ENCODE measurements around the gene SPNS2. TPM values are rescaled to one million over a fixed set of nuclear protein-coding genes. Genes with fewer than 3 reads are reported as not detected.

The SPNS2 gene
- total RNA-seq, 4 donors from 2014 or later: 8.7 to 72.0 (median 18.2) TPM

DNA sequence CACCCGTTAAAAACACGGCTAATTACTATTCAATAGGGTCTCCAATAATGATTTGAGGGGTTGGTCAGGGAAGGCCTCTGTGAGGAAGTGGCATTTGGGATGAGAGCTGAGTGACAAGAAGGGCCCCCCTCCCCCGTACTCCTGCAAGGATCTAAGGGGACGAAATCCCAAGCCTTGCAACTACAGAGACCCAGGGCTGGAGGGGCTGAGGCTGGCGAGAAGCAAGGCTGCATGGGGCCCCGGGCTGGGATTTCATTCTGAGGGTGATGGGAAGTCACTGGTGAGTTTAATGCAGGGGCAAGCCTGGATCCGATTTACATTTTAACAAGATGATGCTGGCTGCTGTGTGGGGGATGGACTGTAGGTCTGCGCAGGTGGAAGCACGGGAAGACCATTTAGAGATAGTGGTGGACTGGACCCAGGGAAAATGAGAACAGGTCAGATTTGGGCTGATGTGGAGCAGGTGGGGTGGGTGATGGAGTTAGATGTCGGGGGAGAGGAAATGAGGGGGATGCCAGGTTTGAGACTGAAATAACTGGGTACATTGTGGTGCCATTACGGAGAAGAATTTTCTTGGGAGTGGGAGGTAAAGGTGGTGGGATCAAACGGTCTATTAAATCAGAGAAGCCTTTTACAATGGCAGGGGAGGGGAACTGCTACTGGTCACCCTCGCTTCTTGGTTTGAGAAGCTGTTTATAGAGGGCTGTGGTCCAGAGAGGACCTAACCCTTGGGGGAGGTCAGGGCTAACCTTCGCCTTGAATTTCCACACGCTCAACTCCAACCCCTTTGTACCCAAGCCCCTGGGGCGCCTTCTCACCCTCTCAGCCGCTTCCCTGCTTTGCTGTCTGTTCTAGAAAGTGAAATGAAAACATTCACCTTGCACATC lies 57.4 kb downstream of the SPNS2 start:
- H3K4me1 ChIP-seq: peaks cover 4 to 36% (median 32%) of the 10 kb centered on the region in 4 donors
- H3K4me3 ChIP-seq: peak overlapping the region; percentile 31 to 75 (median 60)
- H3K9me3 ChIP-seq: no peaks in the 10 kb centered on the region
- H3K36me3 ChIP-seq: peaks cover 0 to 11% (median 3%) of the 10 kb centered on the region in 4 donors
- 63 to 68% methylated on average over 15 to 17 of the region's 17 CpGs for WGBS, 2 donors (ENCODE audit: low coverage in 1 of 2)
- intact Hi-C loops (cut with DNase I; ENCODE audit: low total_unique reads): no loop called here
- H3K27ac ChIP-seq: peak overlapping the region; percentile 82 to 90 (median 87)
- no peaks in the 10 kb centered on the region for H3K27me3 ChIP-seq
- TF ChIP-seq POLR2A (IDR thresholded peaks at IDR 0.05) (no peak), POLR2AphosphoS5 (IDR thresholded peaks at IDR 0.05) (no peak), EP300 (IDR thresholded peaks at IDR 0.05; ENCODE audit: low read depth) (no peak)
- TF ChIP-seq, protein P1, sequence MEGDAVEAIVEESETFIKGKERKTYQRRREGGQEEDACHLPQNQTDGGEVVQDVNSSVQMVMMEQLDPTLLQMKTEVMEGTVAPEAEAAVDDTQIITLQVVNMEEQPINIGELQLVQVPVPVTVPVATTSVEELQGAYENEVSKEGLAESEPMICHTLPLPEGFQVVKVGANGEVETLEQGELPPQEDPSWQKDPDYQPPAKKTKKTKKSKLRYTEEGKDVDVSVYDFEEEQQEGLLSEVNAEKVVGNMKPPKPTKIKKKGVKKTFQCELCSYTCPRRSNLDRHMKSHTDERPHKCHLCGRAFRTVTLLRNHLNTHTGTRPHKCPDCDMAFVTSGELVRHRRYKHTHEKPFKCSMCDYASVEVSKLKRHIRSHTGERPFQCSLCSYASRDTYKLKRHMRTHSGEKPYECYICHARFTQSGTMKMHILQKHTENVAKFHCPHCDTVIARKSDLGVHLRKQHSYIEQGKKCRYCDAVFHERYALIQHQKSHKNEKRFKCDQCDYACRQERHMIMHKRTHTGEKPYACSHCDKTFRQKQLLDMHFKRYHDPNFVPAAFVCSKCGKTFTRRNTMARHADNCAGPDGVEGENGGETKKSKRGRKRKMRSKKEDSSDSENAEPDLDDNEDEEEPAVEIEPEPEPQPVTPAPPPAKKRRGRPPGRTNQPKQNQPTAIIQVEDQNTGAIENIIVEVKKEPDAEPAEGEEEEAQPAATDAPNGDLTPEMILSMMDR (IDR thresholded peaks at IDR 0.05): no peak
- in situ Hi-C loops (cut with MboI; ENCODE audit: low pct_ligation_motif_present in 1 of 4, low pct_unique_long_range_greater_than_20kb in 1 of 4, low sequenced_read_pairs in 3 of 4): no loop called here
- no peak for DNase-seq

DNA sequence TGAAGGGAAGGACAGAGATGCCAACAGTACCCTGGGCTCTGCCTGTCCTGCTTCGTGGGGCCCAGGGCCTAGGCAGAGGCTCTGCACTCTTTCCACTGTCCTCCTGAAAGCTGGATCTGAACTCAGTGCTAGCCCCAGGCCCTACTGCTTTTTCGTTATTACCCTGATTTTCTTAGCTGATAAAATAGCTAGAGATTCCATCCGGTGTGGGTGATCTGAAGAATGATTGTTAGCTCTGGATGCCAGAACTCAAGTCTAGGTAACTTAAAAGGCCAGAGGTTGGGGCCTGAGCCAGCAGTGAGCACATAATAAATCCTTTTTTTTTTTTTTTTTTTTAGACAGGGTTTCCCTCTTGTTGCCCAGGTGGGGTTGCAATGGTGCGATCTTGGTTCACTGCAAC lies 58.3 kb downstream of the SPNS2 start:
- no peak for DNase-seq
- H3K27ac ChIP-seq: no peak overlapping the region
- 80 to 83% methylated on average over 4 of the region's 4 CpGs for WGBS, 2 donors (ENCODE audit: low coverage in 1 of 2)
- in situ Hi-C loops (cut with MboI; ENCODE audit: low pct_ligation_motif_present in 1 of 4, low pct_unique_long_range_greater_than_20kb in 1 of 4, low sequenced_read_pairs in 3 of 4) (no loop called here), intact Hi-C loops (cut with DNase I; ENCODE audit: low total_unique reads) (no loop called here)
- peaks cover 0 to 4% (median under 1%) of the 10 kb centered on the region in 4 donors for H3K36me3 ChIP-seq
- H3K9me3 ChIP-seq: no peaks in the 10 kb centered on the region
- H3K4me3 ChIP-seq: no peak overlapping the region
- H3K27me3 ChIP-seq: no peaks in the 10 kb centered on the region
- peaks cover 4 to 41% (median 40%) of the 10 kb centered on the region in 4 donors for H3K4me1 ChIP-seq
- TF ChIP-seq, protein P1 (IDR thresholded peaks at IDR 0.05): no peak
- TF ChIP-seq EP300 (IDR thresholded peaks at IDR 0.05; ENCODE audit: low read depth) (no peak), POLR2A (IDR thresholded peaks at IDR 0.05) (no peak), POLR2AphosphoS5 (IDR thresholded peaks at IDR 0.05) (no peak)

DNA sequence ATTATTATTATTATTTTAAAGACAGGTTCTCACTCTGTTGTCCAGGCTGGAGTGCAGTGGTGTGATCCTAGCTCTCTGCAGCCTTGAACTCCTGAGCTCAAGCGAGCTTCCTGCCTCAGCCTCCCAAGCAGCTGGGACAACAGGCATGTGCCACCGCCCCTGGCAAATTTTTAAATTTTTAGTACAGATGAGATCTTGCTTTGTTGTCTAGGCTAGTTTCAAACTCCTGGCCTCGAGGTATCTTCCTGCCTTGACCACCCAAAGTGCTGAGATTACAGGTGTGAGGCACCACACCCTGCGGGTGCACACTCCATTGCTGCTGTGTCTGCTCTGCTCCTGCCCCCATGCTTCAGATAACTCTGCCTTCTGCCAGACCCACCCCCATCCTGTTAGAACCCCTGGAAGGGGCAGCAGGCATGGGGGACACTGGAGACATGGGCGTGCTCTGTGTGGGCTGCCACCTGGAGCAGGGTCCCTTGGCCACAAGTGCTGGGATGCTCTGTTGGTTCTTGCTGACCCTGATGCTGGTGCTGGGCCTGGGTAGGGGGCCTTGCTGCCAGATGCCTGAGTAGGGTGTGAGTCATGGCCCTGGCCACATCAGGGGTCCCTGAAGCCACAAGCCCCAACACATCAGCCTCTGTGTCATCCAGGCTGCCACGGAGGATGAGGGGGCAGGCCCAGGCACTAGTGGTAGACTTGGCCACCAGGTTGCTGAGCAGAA lies 59.1 kb downstream of the SPNS2 start:
- Histone ChIP-seq H3K9me3 (no peaks in the 10 kb centered on the region), H3K4me1 (peaks cover 7 to 48% (median 46%) of the 10 kb centered on the region in 4 donors), H3K4me3 (no peak overlapping the region), H3K27ac (no peak overlapping the region), H3K27me3 (no peaks in the 10 kb centered on the region), H3K36me3 (no peaks in the 10 kb centered on the region)
- DNase-seq: no peak
- TF ChIP-seq, protein P1 (IDR thresholded peaks at IDR 0.05): no peak
- TF ChIP-seq POLR2A (IDR thresholded peaks at IDR 0.05) (no peak), EP300 (IDR thresholded peaks at IDR 0.05; ENCODE audit: low read depth) (no peak), POLR2AphosphoS5 (IDR thresholded peaks at IDR 0.05) (no peak)
- in situ Hi-C loops (cut with MboI; ENCODE audit: low pct_ligation_motif_present in 1 of 4, low pct_unique_long_range_greater_than_20kb in 1 of 4, low sequenced_read_pairs in 3 of 4) (no loop called here), intact Hi-C loops (cut with DNase I; ENCODE audit: low total_unique reads) (no loop called here)
- WGBS, 2 donors (ENCODE audit: low coverage in 1 of 2): 80 to 92% methylated on average over 1 to 6 of the region's 6 CpGs

GRCh38 chr17:4558347-4558971 lies 59.8 kb downstream of the SPNS2 start:
- no peak for DNase-seq
- in situ Hi-C loops (cut with MboI; ENCODE audit: low pct_ligation_motif_present in 1 of 4, low pct_unique_long_range_greater_than_20kb in 1 of 4, low sequenced_read_pairs in 3 of 4) (no loop called here), intact Hi-C loops (cut with DNase I; ENCODE audit: low total_unique reads) (no loop called here)
- Histone ChIP-seq H3K27ac (peak overlapping the region in 2 of 4 donors; percentile 84 to 87), H3K9me3 (no peaks in the 10 kb centered on the region), H3K36me3 (no peaks in the 10 kb centered on the region), H3K27me3 (no peaks in the 10 kb centered on the region), H3K4me3 (no peak overlapping the region), H3K4me1 (peaks cover 12 to 53% (median 49%) of the 10 kb centered on the region in 4 donors)
- WGBS, 2 donors (ENCODE audit: low coverage in 1 of 2): 91% methylated on average over 9 of the region's 24 CpGs; no CpG with 5 or more reads in 1 of the 2 donors
- TF ChIP-seq POLR2A (IDR thresholded peaks at IDR 0.05) (no peak), EP300 (IDR thresholded peaks at IDR 0.05; ENCODE audit: low read depth) (no peak), POLR2AphosphoS5 (IDR thresholded peaks at IDR 0.05) (no peak)
- TF ChIP-seq, protein P1 (IDR thresholded peaks at IDR 0.05): no peak
